ENCODE data around the gene IGF1R. TPM values are rescaled to one million over a fixed set of nuclear protein-coding genes. Genes with fewer than 3 reads are reported as not detected.
"Not testable (repeated sequence)": the region's sequence is repeated elsewhere in the genome, so short reads cannot be mapped to it uniquely, and the experiment has no call there.

The IGF1R gene
- total RNA-seq, 1 donor from 2014 or later: 151 TPM

- no peak for DNase-seq (ENCODE audit: low spot score in 2 of 2)
- no peaks in the 10 kb centered on the region for H3K4me1 ChIP-seq
- H3K9me3 ChIP-seq: no peaks in the 10 kb centered on the region
- intact Hi-C loops (cut with DNase I): no loop called here
- TF ChIP-seq CTCF (IDR thresholded peaks at IDR 0.05): no peak
- H3K27me3 ChIP-seq: no peaks in the 10 kb centered on the region
- H3K27ac ChIP-seq: no peak overlapping the region
- no peak overlapping the region for H3K4me3 ChIP-seq
- no peaks in the 10 kb centered on the region for H3K36me3 ChIP-seq
Observed at GRCh38 chr15:98611808-98612207, 36.5 kb upstream of the IGF1R start.

- no peak overlapping the region for H3K4me3 ChIP-seq
- no peak overlapping the region for H3K27ac ChIP-seq
- H3K27me3 ChIP-seq: no peaks in the 10 kb centered on the region
- TF ChIP-seq CTCF (IDR thresholded peaks at IDR 0.05): no peak
- H3K36me3 ChIP-seq: no peaks in the 10 kb centered on the region
- no peak for DNase-seq (ENCODE audit: low spot score in 2 of 2)
- no peaks in the 10 kb centered on the region for H3K9me3 ChIP-seq
- intact Hi-C loops (cut with DNase I): no loop called here
- H3K4me1 ChIP-seq: no peaks in the 10 kb centered on the region
Observed at GRCh38 chr15:98612490-98613110, 35.7 kb upstream of the IGF1R start.

- intact Hi-C loops (cut with DNase I): no loop called here
- Histone ChIP-seq H3K4me3 (no peak overlapping the region), H3K36me3 (no peaks in the 10 kb centered on the region), H3K9me3 (no peaks in the 10 kb centered on the region), H3K4me1 (no peaks in the 10 kb centered on the region), H3K27me3 (no peaks in the 10 kb centered on the region), H3K27ac (no peak overlapping the region)
- no peak for DNase-seq (ENCODE audit: low spot score in 2 of 2)
- no peak for TF ChIP-seq CTCF (IDR thresholded peaks at IDR 0.05)
Observed at GRCh38 chr15:98614681-98615080, 33.7 kb upstream of the IGF1R start.

DNA sequence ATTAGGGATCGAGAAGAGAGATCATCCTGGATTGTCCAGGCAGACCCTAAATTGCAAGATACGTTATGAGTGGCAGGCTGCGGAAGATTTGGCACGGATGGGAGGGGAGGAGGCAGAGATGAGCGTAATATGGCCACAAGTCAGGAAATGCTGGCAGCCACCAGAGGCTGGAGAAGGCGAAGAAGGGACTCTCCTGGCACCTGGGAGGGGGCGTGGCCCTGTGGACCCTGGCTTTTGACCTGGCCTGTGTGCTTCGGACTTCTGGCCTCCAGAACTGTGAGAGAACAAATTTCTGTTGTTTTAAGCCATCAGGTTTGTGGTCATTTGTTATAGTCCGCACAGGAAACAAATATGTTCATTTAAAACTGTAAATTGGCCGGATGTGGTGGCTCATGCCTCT is 31.9 kb upstream of the IGF1R start:
- intact Hi-C loops (cut with DNase I): no loop called here
- no peaks in the 10 kb centered on the region for H3K4me1 ChIP-seq
- H3K36me3 ChIP-seq: no peaks in the 10 kb centered on the region
- H3K9me3 ChIP-seq: no peaks in the 10 kb centered on the region
- DNase-seq (ENCODE audit: low spot score in 2 of 2): no peak
- peaks cover 8% of the 10 kb centered on the region for H3K27me3 ChIP-seq
- H3K4me3 ChIP-seq: no peak overlapping the region
- no peak overlapping the region for H3K27ac ChIP-seq
- no peak for TF ChIP-seq CTCF (IDR thresholded peaks at IDR 0.05)

DNA sequence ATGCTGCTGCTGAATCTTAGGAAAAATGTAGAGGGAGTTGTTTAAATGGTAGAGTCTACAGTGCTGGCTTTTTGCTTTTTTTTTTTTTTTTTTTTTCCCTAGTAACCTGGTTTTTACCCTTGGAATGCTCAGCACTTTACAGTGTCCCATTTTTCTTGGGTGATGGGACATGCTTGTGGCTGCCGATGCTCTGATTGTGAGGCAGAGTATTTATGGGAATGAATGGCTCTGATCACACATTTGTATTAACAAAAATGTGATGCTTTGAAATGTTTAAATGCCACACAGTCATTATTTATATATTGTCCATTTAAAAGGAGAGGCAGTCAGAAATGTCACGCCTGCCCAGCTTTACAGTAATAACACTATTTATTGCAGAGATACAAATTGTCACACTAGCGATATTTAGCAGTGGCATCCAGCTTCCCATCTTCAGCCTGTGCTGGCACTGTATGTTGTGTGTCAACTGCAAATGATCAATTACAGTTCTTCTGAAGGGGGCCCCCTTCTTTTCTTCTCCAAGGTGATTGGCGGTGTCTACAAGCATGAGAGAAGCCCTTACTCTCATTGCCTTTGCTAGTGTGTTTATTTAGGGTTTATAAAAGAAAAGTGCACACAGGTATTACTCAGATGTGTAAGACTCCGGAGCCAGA is 30.9 kb upstream of the IGF1R start:
- no peak for DNase-seq (ENCODE audit: low spot score in 2 of 2)
- H3K27me3 ChIP-seq: peaks cover 8% of the 10 kb centered on the region
- no peak for TF ChIP-seq CTCF (IDR thresholded peaks at IDR 0.05)

DNA sequence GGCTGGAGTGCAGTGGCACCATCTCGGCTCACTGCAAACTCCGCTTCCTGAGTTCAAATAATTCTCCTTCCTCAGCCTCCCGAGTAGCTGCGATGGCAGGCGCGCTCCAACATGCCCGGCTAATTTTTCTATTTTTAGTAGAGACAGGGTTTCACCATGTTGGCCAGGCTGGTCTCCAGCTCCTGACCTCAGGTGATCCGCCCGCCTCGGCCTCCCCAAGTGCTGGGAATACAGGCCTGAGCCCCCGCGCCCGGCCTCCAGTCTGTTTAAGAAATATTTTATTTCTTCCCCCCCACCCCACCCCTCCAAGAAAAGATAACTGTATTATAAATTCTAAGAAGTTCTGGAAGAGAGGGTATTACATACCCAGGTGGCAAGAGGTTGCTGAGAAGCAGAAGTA is 29.8 kb upstream of the IGF1R start:
- H3K36me3 ChIP-seq; H3K27ac ChIP-seq; H3K27me3 ChIP-seq; H3K4me1 ChIP-seq; DNase-seq (ENCODE audit: low spot score in 2 of 2); intact Hi-C loops (cut with DNase I); H3K9me3 ChIP-seq; H3K4me3 ChIP-seq: not testable (repeated sequence)

More for the DNA sequence above, 30.9 kb upstream of the IGF1R start:
- no peaks in the 10 kb centered on the region for H3K36me3 ChIP-seq
- intact Hi-C loops (cut with DNase I): no loop called here
- H3K4me3 ChIP-seq: no peak overlapping the region
- H3K27ac ChIP-seq: no peak overlapping the region
- H3K9me3 ChIP-seq: no peaks in the 10 kb centered on the region
- no peaks in the 10 kb centered on the region for H3K4me1 ChIP-seq

Measured in ascending aorta (tissue), 2 donors.